ENCODE results near the gene KPNA3. TPM values are rescaled to one million over a fixed set of nuclear protein-coding genes. Genes with fewer than 3 reads are reported as not detected.
A peak's percentile ranks its signal among the peaks of the same experiment; 100 is the strongest.

KPNA3 gene
- total RNA-seq, 1 experiment from 2014 or later = 49.7 TPM

- H4K91ac ChIP-seq (ENCODE audit: insufficient read length, low read depth, low read length) = no peak overlapping the region
- H3K18ac ChIP-seq (ENCODE audit: insufficient read length, low read depth, low read length) = no peak overlapping the region
- H4K20me1 ChIP-seq (ENCODE audit: control insufficient read depth, insufficient read depth, insufficient read length) = no peaks in the 10 kb centered on the region
- H3K9me3 ChIP-seq (ENCODE audit: control insufficient read depth, low read depth, low read length) = no peaks in the 10 kb centered on the region
- no peak overlapping the region for H3K14ac ChIP-seq (ENCODE audit: insufficient read depth, low read length)
- no peak overlapping the region for H3K27ac ChIP-seq (ENCODE audit: insufficient read length, low read depth, low read length)
- Mint-ChIP-seq H3K9me3 (no peaks in the 10 kb centered on the region), H3K4me1 (no peaks in the 10 kb centered on the region), H3K4me3 (no peak overlapping the region), H3K27ac (peak overlapping the region in 2 of 3 experiments; percentile 18 to 63; a peak in 3 of 7 replicates), H3K27me3 (ENCODE audit: low read depth) (no peaks in the 10 kb centered on the region), H3K36me3 (ENCODE audit: insufficient read depth in 1 of 3, low read depth in 3 of 3) (peaks cover 3 to 34% (median 22%) of the 10 kb centered on the region in 3 experiments; a peak in 6 of 7 replicates)
- no peak overlapping the region for H2AFZ ChIP-seq (ENCODE audit: low read length)
- no peak overlapping the region for H2BK5ac ChIP-seq (ENCODE audit: insufficient read length, low read length)
- no peaks in the 10 kb centered on the region for H3K79me2 ChIP-seq (ENCODE audit: insufficient read depth, low read length)
- H3T11ph ChIP-seq (ENCODE audit: low read length) = no peak overlapping the region
- TF ChIP-seq CTCF (conservative IDR thresholded peaks at IDR 0.05) = no peak
- no peak overlapping the region for H2BK120ac ChIP-seq (ENCODE audit: low read depth, low read length, poor library complexity, severe bottlenecking)
- no peak overlapping the region for H3K4me2 ChIP-seq (ENCODE audit: insufficient read depth, insufficient read length, low read length)
- no peak overlapping the region for H4K8ac ChIP-seq (replicated peaks; ENCODE audit: insufficient read length, low read depth, low read length)
- H3K27me3 ChIP-seq (ENCODE audit: insufficient read depth, low read length) = no peaks in the 10 kb centered on the region
- H3K56ac ChIP-seq (ENCODE audit: insufficient read length, low read depth, low read length) = no peak overlapping the region
- DNase-seq = no peak
- no peak overlapping the region for H2AK5ac ChIP-seq (ENCODE audit: insufficient read length, low read length)
- no peak overlapping the region for H2BK20ac ChIP-seq (ENCODE audit: low read depth, low read length, poor library complexity, severe bottlenecking)
- no peak overlapping the region for H4K5ac ChIP-seq (ENCODE audit: insufficient read length, low read depth, low read length)
- H3K4ac ChIP-seq (ENCODE audit: low read depth, low read length) = no peak overlapping the region
- WGBS (ENCODE audit: extremely low coverage, insufficient read length, low lambda C conversion rate) = no CpG with 5 or more reads among the region's 12 CpGs
- no peak overlapping the region for H2BK12ac ChIP-seq (ENCODE audit: insufficient read length, low read depth, low read length)
- H2BK15ac ChIP-seq (ENCODE audit: low read depth, low read length) = no peak overlapping the region
- no peak overlapping the region for H3K23ac ChIP-seq (ENCODE audit: insufficient read length, low read depth, low read length)
- H3K79me1 ChIP-seq (ENCODE audit: insufficient read depth, low read depth, low read length, poor library complexity, severe bottlenecking) = no peaks in the 10 kb centered on the region
- H3K4me1 ChIP-seq (ENCODE audit: insufficient read depth, low read length) = no peaks in the 10 kb centered on the region
- no peak overlapping the region for H3K9ac ChIP-seq (ENCODE audit: extremely low read depth, insufficient read length, low read length)
- H3K23me2 ChIP-seq (ENCODE audit: insufficient read length, low read depth, low read length, poor library complexity, severe bottlenecking) = no peaks in the 10 kb centered on the region
These were observed 59.1 kb downstream of the KPNA3 start for GRCh38 chr13:49733181-49733951.
